Activated T-helper 17 cell treated with anti-CD3 and anti-CD28 coated beads, Interleukin-2, amount 50 U/mL, for 72 hours (primary cell): ENCODE measurements around the gene KRTAP19-3. TPM values are rescaled to one million over a fixed set of nuclear protein-coding genes. Genes with fewer than 3 reads are reported as not detected.

ENCODE experiments used
- ATAC-seq: fragments of 150-1000 bp; cut with Tn5 transposase; replicated peaks from 2 replicates; pipeline ENCODE4 v1.10.0; 2021; ENCODE audit warnings: mild to moderate bottlenecking, moderate library complexity
- H3K27ac Mint-ChIP-seq: one replicate; pipeline ENCODE4 v1.8.0; 2022; ENCODE audit warnings: mixed read lengths
- H3K27me3 Mint-ChIP-seq: one replicate; pipeline ENCODE4 v1.8.0; 2022; ENCODE audit warnings: mixed read lengths
- H3K36me3 Mint-ChIP-seq: one replicate; pipeline ENCODE4 v1.8.0; 2022; ENCODE audit warnings: low read depth, mild to moderate bottlenecking, mixed read lengths
- H3K4me1 Mint-ChIP-seq: one replicate; pipeline ENCODE4 v1.8.0; 2022; ENCODE audit warnings: mixed read lengths
- H3K4me3 Mint-ChIP-seq: one replicate; pipeline ENCODE4 v1.8.0; 2022; ENCODE audit warnings: mild to moderate bottlenecking, mixed read lengths
- H3K9me3 Mint-ChIP-seq: one replicate; pipeline ENCODE4 v1.8.0; 2022; ENCODE audit warnings: mixed read lengths
- total RNA-seq, 2 donors: library from RNA; stranded (reverse); gene quantifications; one replicate each; pipeline ENCODE4 v1.2.3, GENCODE V29; 2022

Gene KRTAP19-3
- total RNA-seq, 2 donors from 2014 or later, result not detected

- Mint-ChIP-seq H3K27me3 (peaks cover 5% of the 10 kb centered on the region), H3K9me3 (no peaks in the 10 kb centered on the region), H3K4me1 (no peaks in the 10 kb centered on the region), H3K4me3 (no peak overlapping the region), H3K36me3 (no peaks in the 10 kb centered on the region), H3K27ac (no peak overlapping the region)
- ATAC-seq, result no peak
These were observed 44.8 kb downstream of the KRTAP19-3 start for GRCh38 chr21:30447056-30447455.

GRCh38 chr21:30444204-30444603 lies 47.6 kb downstream of the KRTAP19-3 start:
- ATAC-seq, result no peak
- Mint-ChIP-seq H3K27ac (no peak overlapping the region), H3K4me3 (no peak overlapping the region), H3K27me3 (peaks cover 5% of the 10 kb centered on the region), H3K36me3 (no peaks in the 10 kb centered on the region), H3K9me3 (peaks cover 5% of the 10 kb centered on the region), H3K4me1 (no peaks in the 10 kb centered on the region)

GRCh38 chr21:30443226-30443625 lies 48.6 kb downstream of the KRTAP19-3 start:
- Mint-ChIP-seq H3K27me3 (peaks cover 5% of the 10 kb centered on the region), H3K4me1 (no peaks in the 10 kb centered on the region), H3K27ac (no peak overlapping the region), H3K9me3 (peaks cover 5% of the 10 kb centered on the region), H3K4me3 (no peak overlapping the region), H3K36me3 (no peaks in the 10 kb centered on the region)
- no peak for ATAC-seq

Other genes with a start within 250 kb of the KRTAP19-3 start
- gene KRTAP24-1, start 209.1 kb downstream of the KRTAP19-3 start, total RNA-seq, result not detected
- not detected for gene KRTAP25-1, start 202.5 kb downstream of the KRTAP19-3 start, total RNA-seq
- gene KRTAP26-1, start 171.7 kb downstream of the KRTAP19-3 start, total RNA-seq, result not detected
- not detected for gene KRTAP27-1, start 154.3 kb downstream of the KRTAP19-3 start, total RNA-seq
- not detected for gene KRTAP23-1, start 143.4 kb downstream of the KRTAP19-3 start, total RNA-seq
- not detected for gene KRTAP13-2, start 119.7 kb downstream of the KRTAP19-3 start, total RNA-seq
- not detected for gene KRTAP13-1, start 96.0 kb downstream of the KRTAP19-3 start, total RNA-seq
- gene KRTAP13-3, start 66.1 kb downstream of the KRTAP19-3 start, total RNA-seq, result not detected
- not detected for gene KRTAP13-4, start 61.8 kb downstream of the KRTAP19-3 start, total RNA-seq
- gene KRTAP15-1, start 51.7 kb downstream of the KRTAP19-3 start, total RNA-seq, result not detected
- gene KRTAP19-1, start 11.6 kb downstream of the KRTAP19-3 start, total RNA-seq, result not detected
- gene KRTAP19-2, start 4.6 kb downstream of the KRTAP19-3 start, total RNA-seq, result not detected
- gene KRTAP19-4, start 5.2 kb upstream of the KRTAP19-3 start, total RNA-seq, result not detected
- not detected for gene KRTAP19-5, start 10.1 kb upstream of the KRTAP19-3 start, total RNA-seq
- gene KRTAP19-6, start 49.9 kb upstream of the KRTAP19-3 start, total RNA-seq, result not detected
- gene KRTAP19-7, start 69.3 kb upstream of the KRTAP19-3 start, total RNA-seq, result not detected
- gene KRTAP22-2, start 98.4 kb upstream of the KRTAP19-3 start, total RNA-seq, result not detected
- not detected for gene KRTAP6-3, start 100.4 kb upstream of the KRTAP19-3 start, total RNA-seq
- gene KRTAP6-2, start 106.9 kb upstream of the KRTAP19-3 start, total RNA-seq, result not detected
- not detected for gene KRTAP22-1, start 109.1 kb upstream of the KRTAP19-3 start, total RNA-seq
- not detected for gene KRTAP6-1, start 121.9 kb upstream of the KRTAP19-3 start, total RNA-seq
- not detected for gene KRTAP20-1, start 124.4 kb upstream of the KRTAP19-3 start, total RNA-seq
- not detected for gene KRTAP20-4, start 128.6 kb upstream of the KRTAP19-3 start, total RNA-seq
- gene KRTAP20-2, start 143.2 kb upstream of the KRTAP19-3 start, total RNA-seq, result not detected
- gene KRTAP20-3, start 150.9 kb upstream of the KRTAP19-3 start, total RNA-seq, result not detected
- not detected for gene KRTAP21-3, start 226.8 kb upstream of the KRTAP19-3 start, total RNA-seq